Muscle layer of duodenum (tissue), 2 donors: ENCODE measurements around the gene EMX2.

ENCODE experiments used
- H3K27ac ChIP-seq: one replicate; pipeline ENCODE4 v1.7.0; 2013; ENCODE audit warnings: mild to moderate bottlenecking, low read length
- H3K27me3 ChIP-seq: one replicate; pipeline ENCODE4 v1.7.0; 2013; ENCODE audit warnings: low read depth, mild to moderate bottlenecking, control low read depth, low read length
- H3K36me3 ChIP-seq, 2 donors: one replicate each; pipeline ENCODE4 v1.7.0; 2013; ENCODE audit warnings: low read length in 2 of 2, control low read depth in 1 of 2, mild to moderate bottlenecking in 1 of 2; ENCODE audit not compliant: insufficient read depth in 2 of 2, control insufficient read depth in 1 of 2
- H3K4me1 ChIP-seq, 2 donors: one replicate each; pipeline ENCODE4 v1.7.0; 2013; ENCODE audit warnings: low read length in 2 of 2, mild to moderate bottlenecking in 2 of 2, control low read depth in 1 of 2, moderate library complexity in 1 of 2; ENCODE audit not compliant: insufficient read depth in 2 of 2, control insufficient read depth in 1 of 2
- H3K4me3 ChIP-seq, 2 donors: one replicate each; pipeline ENCODE4 v1.7.0; 2013; ENCODE audit warnings: low read length in 2 of 2, low read depth in 1 of 2, mild to moderate bottlenecking in 1 of 2
- H3K9me3 ChIP-seq, 2 donors: one replicate each; pipeline ENCODE4 v1.7.0; 2013; ENCODE audit warnings: low read length in 2 of 2, control low read depth in 1 of 2, mild to moderate bottlenecking in 1 of 2; ENCODE audit not compliant: control insufficient read depth in 1 of 2
- donor health status: healthy.

Gene EMX2

GRCh38 chr10:117546581-117547015, 4.1 kb downstream of the EMX2 start:
- Histone ChIP-seq H3K36me3 (no peaks in the 10 kb centered on the region), H3K27me3 (peaks cover 76% of the 10 kb centered on the region), H3K4me3 (no peak overlapping the region), H3K27ac (no peak overlapping the region), H3K4me1 (peaks cover 0 to 63% of the 10 kb centered on the region in 2 donors), H3K9me3 (no peaks in the 10 kb centered on the region)

GRCh38 chr10:117547016-117547715, 4.6 kb downstream of the EMX2 start:
- H3K4me3 ChIP-seq, result no peak overlapping the region
- H3K36me3 ChIP-seq, result no peaks in the 10 kb centered on the region
- H3K27ac ChIP-seq, result no peak overlapping the region
- H3K4me1 ChIP-seq, result peaks cover 0 to 63% of the 10 kb centered on the region in 2 donors
- H3K9me3 ChIP-seq, result no peaks in the 10 kb centered on the region
- peaks cover 76% of the 10 kb centered on the region for H3K27me3 ChIP-seq

- H3K9me3 ChIP-seq, result no peaks in the 10 kb centered on the region
- H3K36me3 ChIP-seq, result no peaks in the 10 kb centered on the region
- peaks cover 80% of the 10 kb centered on the region for H3K27me3 ChIP-seq
- no peak overlapping the region for H3K27ac ChIP-seq
- peaks cover 0 to 65% of the 10 kb centered on the region in 2 donors for H3K4me1 ChIP-seq
- H3K4me3 ChIP-seq, result no peak overlapping the region
Measured at GRCh38 chr10:117547716-117548668, 5.4 kb downstream of the EMX2 start.

GRCh38 chr10:117549100-117549585, 6.6 kb downstream of the EMX2 start:
- peaks cover 82% of the 10 kb centered on the region for H3K27me3 ChIP-seq
- no peaks in the 10 kb centered on the region for H3K36me3 ChIP-seq
- no peak overlapping the region for H3K4me3 ChIP-seq
- peaks cover 0 to 64% of the 10 kb centered on the region in 2 donors for H3K4me1 ChIP-seq
- H3K27ac ChIP-seq, result no peak overlapping the region
- H3K9me3 ChIP-seq, result no peaks in the 10 kb centered on the region

- H3K27me3 ChIP-seq, result peaks cover 82% of the 10 kb centered on the region
- no peak overlapping the region for H3K27ac ChIP-seq
- H3K4me1 ChIP-seq, result peaks cover 0 to 56% of the 10 kb centered on the region in 2 donors
- H3K36me3 ChIP-seq, result no peaks in the 10 kb centered on the region
- no peak overlapping the region for H3K4me3 ChIP-seq
- no peaks in the 10 kb centered on the region for H3K9me3 ChIP-seq
Measured at GRCh38 chr10:117550076-117550475, 7.5 kb downstream of the EMX2 start.

- peaks cover 81% of the 10 kb centered on the region for H3K27me3 ChIP-seq
- no peaks in the 10 kb centered on the region for H3K36me3 ChIP-seq
- H3K9me3 ChIP-seq, result no peaks in the 10 kb centered on the region
- H3K27ac ChIP-seq, result no peak overlapping the region
- H3K4me1 ChIP-seq, result peaks cover 0 to 49% of the 10 kb centered on the region in 2 donors
- no peak overlapping the region for H3K4me3 ChIP-seq
Measured at GRCh38 chr10:117550599-117551329, 8.2 kb downstream of the EMX2 start.

GRCh38 chr10:117551330-117552155, 9.0 kb downstream of the EMX2 start:
- no peaks in the 10 kb centered on the region for H3K9me3 ChIP-seq
- H3K4me3 ChIP-seq, result no peak overlapping the region
- H3K36me3 ChIP-seq, result no peaks in the 10 kb centered on the region
- H3K27ac ChIP-seq, result no peak overlapping the region
- H3K4me1 ChIP-seq, result peaks cover 0 to 46% of the 10 kb centered on the region in 2 donors
- peaks cover 80% of the 10 kb centered on the region for H3K27me3 ChIP-seq

GRCh38 chr10:117552156-117552631, 9.6 kb downstream of the EMX2 start:
- H3K36me3 ChIP-seq, result no peaks in the 10 kb centered on the region
- no peak overlapping the region for H3K27ac ChIP-seq
- peaks cover 74% of the 10 kb centered on the region for H3K27me3 ChIP-seq
- H3K4me3 ChIP-seq, result no peak overlapping the region
- H3K4me1 ChIP-seq, result peaks cover 0 to 41% of the 10 kb centered on the region in 2 donors
- H3K9me3 ChIP-seq, result no peaks in the 10 kb centered on the region

- Histone ChIP-seq H3K27me3 (peaks cover 69% of the 10 kb centered on the region), H3K9me3 (no peaks in the 10 kb centered on the region), H3K4me3 (no peak overlapping the region), H3K36me3 (no peaks in the 10 kb centered on the region), H3K27ac (no peak overlapping the region), H3K4me1 (peaks cover 0 to 36% of the 10 kb centered on the region in 2 donors)
Measured at GRCh38 chr10:117552701-117553141, 10.2 kb downstream of the EMX2 start.

- Histone ChIP-seq H3K9me3 (no peaks in the 10 kb centered on the region), H3K27ac (no peak overlapping the region), H3K36me3 (no peaks in the 10 kb centered on the region), H3K4me3 (no peak overlapping the region), H3K4me1 (peaks cover 0 to 31% of the 10 kb centered on the region in 2 donors), H3K27me3 (peaks cover 63% of the 10 kb centered on the region)
Measured at GRCh38 chr10:117553142-117553814, 10.7 kb downstream of the EMX2 start.
